ENCODE measurements around the gene PRKN. TPM values are rescaled to one million over a fixed set of nuclear protein-coding genes. Genes with fewer than 3 reads are reported as not detected.
A peak's percentile ranks its signal among the peaks of the same experiment; 100 is the strongest.

PRKN gene
- total and polyA plus RNA-seq, 2 donors (not counting 1 experiment from before 2014, with no cell fraction given): 0.43 to 4.6 TPM

DNA sequence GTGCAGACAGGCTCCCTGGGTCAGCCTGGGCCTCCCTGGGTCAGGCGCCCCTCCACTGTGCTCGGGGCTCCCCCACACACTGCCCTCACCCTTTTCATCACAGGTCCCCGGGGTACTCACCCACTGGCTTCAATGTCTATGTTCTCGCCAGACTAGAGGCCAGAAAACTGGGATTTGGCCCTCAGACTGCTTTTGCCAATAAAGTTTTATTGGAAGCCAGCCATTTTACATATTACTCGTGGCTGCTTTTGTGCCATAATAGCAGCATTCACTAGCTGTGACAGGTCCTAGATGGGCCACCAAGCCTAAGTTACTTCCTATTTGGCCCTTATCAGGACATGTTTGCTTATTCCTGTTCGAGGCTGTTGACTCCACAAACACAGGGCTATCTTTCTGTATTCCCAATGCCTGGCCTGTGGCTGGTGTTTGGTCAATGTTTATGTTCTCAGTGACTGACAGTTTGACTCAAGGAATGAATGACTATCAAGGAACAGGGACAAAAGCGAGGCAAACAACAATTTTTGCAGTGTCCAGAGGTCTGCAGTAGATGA is 928.6 kb downstream of the PRKN start:
- no peaks in the 10 kb centered on the region for H3K27me3 ChIP-seq (ENCODE audit: control insufficient read depth, insufficient read depth, low read length)
- H3K27ac ChIP-seq (ENCODE audit: insufficient read depth, low read length): no peak overlapping the region
- H3K9ac ChIP-seq (ENCODE audit: insufficient read depth, low read length): no peak overlapping the region
- no peak overlapping the region for H3K4me2 ChIP-seq (ENCODE audit: extremely low read depth, insufficient read depth, low read length)
- H3K4me1 ChIP-seq (ENCODE audit: control insufficient read depth, extremely low read depth, insufficient read depth, low read length): no peaks in the 10 kb centered on the region
- H3K36me3 ChIP-seq (ENCODE audit: control insufficient read depth, insufficient read depth, low read length): no peaks in the 10 kb centered on the region
- H3K9me3 ChIP-seq (ENCODE audit: control insufficient read depth, insufficient read depth, low read depth, low read length): no peaks in the 10 kb centered on the region
- H4K20me1 ChIP-seq (ENCODE audit: control insufficient read depth, extremely low read depth, insufficient read depth, low read length): no peaks in the 10 kb centered on the region
- no peak overlapping the region for H3K4me3 ChIP-seq (replicated peaks in 1 of 4; ENCODE audit: control extremely low read depth in 1 of 4, insufficient read depth in 1 of 4, low read depth in 3 of 4, low read length in 4 of 4)
- no peak for DNase-seq (ENCODE audit: low read depth in 2 of 2)
- H2AFZ ChIP-seq (ENCODE audit: low read length): no peak overlapping the region
- H3K79me2 ChIP-seq (ENCODE audit: control insufficient read depth, insufficient read depth, low read length): no peaks in the 10 kb centered on the region
- TF ChIP-seq, protein P1, sequence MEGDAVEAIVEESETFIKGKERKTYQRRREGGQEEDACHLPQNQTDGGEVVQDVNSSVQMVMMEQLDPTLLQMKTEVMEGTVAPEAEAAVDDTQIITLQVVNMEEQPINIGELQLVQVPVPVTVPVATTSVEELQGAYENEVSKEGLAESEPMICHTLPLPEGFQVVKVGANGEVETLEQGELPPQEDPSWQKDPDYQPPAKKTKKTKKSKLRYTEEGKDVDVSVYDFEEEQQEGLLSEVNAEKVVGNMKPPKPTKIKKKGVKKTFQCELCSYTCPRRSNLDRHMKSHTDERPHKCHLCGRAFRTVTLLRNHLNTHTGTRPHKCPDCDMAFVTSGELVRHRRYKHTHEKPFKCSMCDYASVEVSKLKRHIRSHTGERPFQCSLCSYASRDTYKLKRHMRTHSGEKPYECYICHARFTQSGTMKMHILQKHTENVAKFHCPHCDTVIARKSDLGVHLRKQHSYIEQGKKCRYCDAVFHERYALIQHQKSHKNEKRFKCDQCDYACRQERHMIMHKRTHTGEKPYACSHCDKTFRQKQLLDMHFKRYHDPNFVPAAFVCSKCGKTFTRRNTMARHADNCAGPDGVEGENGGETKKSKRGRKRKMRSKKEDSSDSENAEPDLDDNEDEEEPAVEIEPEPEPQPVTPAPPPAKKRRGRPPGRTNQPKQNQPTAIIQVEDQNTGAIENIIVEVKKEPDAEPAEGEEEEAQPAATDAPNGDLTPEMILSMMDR (conservative IDR thresholded peaks at IDR 0.05 in 1 of 2, IDR thresholded peaks at IDR 0.05 in 1 of 2; ENCODE audit: low read depth in 1 of 2, low read length in 2 of 2): no peak
- no peak for TF ChIP-seq EZH2 (IDR thresholded peaks at IDR 0.05; ENCODE audit: low read length, missing control alignments)

DNA sequence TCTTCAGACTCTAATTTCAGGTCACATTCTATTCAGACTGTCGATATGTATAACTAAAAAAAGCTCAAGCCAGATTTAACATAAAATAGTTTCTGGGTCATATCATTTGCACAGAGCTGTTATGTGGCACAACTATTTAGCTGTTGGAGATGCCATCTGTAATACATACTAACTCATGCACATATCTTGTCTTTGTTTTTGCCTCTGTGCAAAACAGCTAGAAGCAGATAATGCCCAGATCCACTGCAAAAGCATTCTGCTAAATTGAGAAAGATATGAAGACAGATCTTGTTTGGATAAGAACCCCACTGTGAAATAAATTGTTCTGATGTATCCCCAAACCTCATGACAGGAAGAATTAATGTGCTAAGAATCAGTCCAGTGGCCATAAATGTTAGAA is 930.9 kb downstream of the PRKN start:
- no peaks in the 10 kb centered on the region for H3K4me1 ChIP-seq (ENCODE audit: control insufficient read depth, extremely low read depth, insufficient read depth, low read length)
- no peak overlapping the region for H3K4me2 ChIP-seq (ENCODE audit: extremely low read depth, insufficient read depth, low read length)
- no peaks in the 10 kb centered on the region for H3K9me3 ChIP-seq (ENCODE audit: control insufficient read depth, insufficient read depth, low read depth, low read length)
- no peak overlapping the region for H2AFZ ChIP-seq (ENCODE audit: low read length)
- H3K4me3 ChIP-seq (replicated peaks in 1 of 4; ENCODE audit: control extremely low read depth in 1 of 4, insufficient read depth in 1 of 4, low read depth in 3 of 4, low read length in 4 of 4): no peak overlapping the region
- H4K20me1 ChIP-seq (ENCODE audit: control insufficient read depth, extremely low read depth, insufficient read depth, low read length): no peaks in the 10 kb centered on the region
- TF ChIP-seq, protein P1 (conservative IDR thresholded peaks at IDR 0.05 in 1 of 2, IDR thresholded peaks at IDR 0.05 in 1 of 2; ENCODE audit: low read depth in 1 of 2, low read length in 2 of 2): no peak
- no peak for TF ChIP-seq EZH2 (IDR thresholded peaks at IDR 0.05; ENCODE audit: low read length, missing control alignments)
- H3K36me3 ChIP-seq (ENCODE audit: control insufficient read depth, insufficient read depth, low read length): no peaks in the 10 kb centered on the region
- DNase-seq (ENCODE audit: low read depth in 2 of 2): peak in 1 of 2 donors; percentile 4
- no peak overlapping the region for H3K27ac ChIP-seq (ENCODE audit: insufficient read depth, low read length)
- no peaks in the 10 kb centered on the region for H3K27me3 ChIP-seq (ENCODE audit: control insufficient read depth, insufficient read depth, low read length)
- no peak overlapping the region for H3K9ac ChIP-seq (ENCODE audit: insufficient read depth, low read length)
- no peaks in the 10 kb centered on the region for H3K79me2 ChIP-seq (ENCODE audit: control insufficient read depth, insufficient read depth, low read length)

DNA sequence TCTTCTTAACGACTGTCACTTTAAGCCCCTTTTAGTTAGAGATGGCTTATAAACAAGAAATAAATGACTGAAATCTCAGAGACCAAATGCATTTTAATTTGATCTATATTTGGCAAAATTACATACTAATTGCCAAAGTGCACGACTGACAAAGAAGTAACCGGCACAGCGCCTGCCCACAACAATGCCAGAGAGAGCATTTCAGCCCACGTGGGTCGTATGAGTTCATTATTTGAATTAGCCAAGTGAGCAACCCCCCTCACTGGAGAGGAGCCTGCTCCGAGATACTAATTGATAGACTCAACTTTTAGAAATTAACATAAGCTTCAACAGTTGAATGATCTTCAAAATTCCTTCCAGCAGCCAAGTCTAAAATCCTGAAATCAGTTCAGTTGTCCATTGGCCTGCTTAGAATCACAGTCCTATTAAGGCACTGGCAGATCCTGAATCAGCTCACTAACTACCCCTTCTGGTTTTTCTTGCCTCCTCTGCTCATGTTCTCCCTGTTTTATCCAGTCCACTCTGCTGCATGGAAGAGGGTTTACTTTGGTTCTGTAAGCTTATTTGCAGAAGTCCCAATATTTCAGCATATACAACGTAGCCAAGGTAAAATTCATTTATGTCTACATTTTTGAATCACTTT is 934.6 kb downstream of the PRKN start:
- peak in 1 of 2 donors; percentile 2 for DNase-seq (ENCODE audit: low read depth in 2 of 2)
- H3K4me1 ChIP-seq (ENCODE audit: control insufficient read depth, extremely low read depth, insufficient read depth, low read length): no peaks in the 10 kb centered on the region
- no peak for TF ChIP-seq EZH2 (IDR thresholded peaks at IDR 0.05; ENCODE audit: low read length, missing control alignments)
- TF ChIP-seq, protein P1 (conservative IDR thresholded peaks at IDR 0.05 in 1 of 2, IDR thresholded peaks at IDR 0.05 in 1 of 2; ENCODE audit: low read depth in 1 of 2, low read length in 2 of 2): no peak
- H3K4me3 ChIP-seq (replicated peaks in 1 of 4; ENCODE audit: control extremely low read depth in 1 of 4, insufficient read depth in 1 of 4, low read depth in 3 of 4, low read length in 4 of 4): no peak overlapping the region
- no peaks in the 10 kb centered on the region for H3K79me2 ChIP-seq (ENCODE audit: control insufficient read depth, insufficient read depth, low read length)
- no peaks in the 10 kb centered on the region for H4K20me1 ChIP-seq (ENCODE audit: control insufficient read depth, extremely low read depth, insufficient read depth, low read length)
- H3K36me3 ChIP-seq (ENCODE audit: control insufficient read depth, insufficient read depth, low read length): no peaks in the 10 kb centered on the region
- no peak overlapping the region for H3K27ac ChIP-seq (ENCODE audit: insufficient read depth, low read length)
- no peaks in the 10 kb centered on the region for H3K9me3 ChIP-seq (ENCODE audit: control insufficient read depth, insufficient read depth, low read depth, low read length)
- no peaks in the 10 kb centered on the region for H3K27me3 ChIP-seq (ENCODE audit: control insufficient read depth, insufficient read depth, low read length)
- H2AFZ ChIP-seq (ENCODE audit: low read length): no peak overlapping the region
- no peak overlapping the region for H3K4me2 ChIP-seq (ENCODE audit: extremely low read depth, insufficient read depth, low read length)
- no peak overlapping the region for H3K9ac ChIP-seq (ENCODE audit: insufficient read depth, low read length)

Measured in fibroblast of lung (primary cell).